ENCODE measurements around the gene MEOX2.

GRCh38 chr7:15593382-15593781 lies 93.1 kb downstream of the MEOX2 start:
- no peak for TF ChIP-seq CTCF (IDR thresholded peaks at IDR 0.05)
- no peak for TF ChIP-seq EZH2phosphoT487 (IDR thresholded peaks at IDR 0.05)
- TF ChIP-seq EZH2 (IDR thresholded peaks at IDR 0.05): no peak
